Measurements from ENCODE around the gene KRT5.

Gene KRT5

DNA sequence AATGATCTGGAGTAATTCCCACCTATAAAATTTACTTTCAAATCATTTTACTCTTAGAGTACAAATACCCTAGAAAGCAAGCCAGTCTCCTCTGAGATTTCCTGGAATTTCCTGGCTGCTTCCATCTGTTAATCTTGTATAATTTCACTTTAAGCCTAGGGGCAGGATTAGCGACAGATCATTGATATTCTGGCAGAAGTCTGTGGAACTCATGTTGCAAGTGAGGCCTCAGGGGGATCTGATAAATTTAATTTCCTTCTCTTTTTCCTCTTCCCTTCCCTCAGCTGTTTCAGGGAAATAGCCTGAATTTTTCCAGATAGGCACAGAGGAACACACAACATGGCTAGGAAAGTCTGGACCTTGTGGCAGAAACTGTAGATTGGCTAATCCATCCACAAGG, 21.2 kb downstream of the KRT5 start:
- TF ChIP-seq, protein P1, sequence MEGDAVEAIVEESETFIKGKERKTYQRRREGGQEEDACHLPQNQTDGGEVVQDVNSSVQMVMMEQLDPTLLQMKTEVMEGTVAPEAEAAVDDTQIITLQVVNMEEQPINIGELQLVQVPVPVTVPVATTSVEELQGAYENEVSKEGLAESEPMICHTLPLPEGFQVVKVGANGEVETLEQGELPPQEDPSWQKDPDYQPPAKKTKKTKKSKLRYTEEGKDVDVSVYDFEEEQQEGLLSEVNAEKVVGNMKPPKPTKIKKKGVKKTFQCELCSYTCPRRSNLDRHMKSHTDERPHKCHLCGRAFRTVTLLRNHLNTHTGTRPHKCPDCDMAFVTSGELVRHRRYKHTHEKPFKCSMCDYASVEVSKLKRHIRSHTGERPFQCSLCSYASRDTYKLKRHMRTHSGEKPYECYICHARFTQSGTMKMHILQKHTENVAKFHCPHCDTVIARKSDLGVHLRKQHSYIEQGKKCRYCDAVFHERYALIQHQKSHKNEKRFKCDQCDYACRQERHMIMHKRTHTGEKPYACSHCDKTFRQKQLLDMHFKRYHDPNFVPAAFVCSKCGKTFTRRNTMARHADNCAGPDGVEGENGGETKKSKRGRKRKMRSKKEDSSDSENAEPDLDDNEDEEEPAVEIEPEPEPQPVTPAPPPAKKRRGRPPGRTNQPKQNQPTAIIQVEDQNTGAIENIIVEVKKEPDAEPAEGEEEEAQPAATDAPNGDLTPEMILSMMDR (IDR thresholded peaks at IDR 0.05; ENCODE audit: control extremely low read depth, extremely low read depth, low read depth, missing control alignments): no peak
- ChIA-PET CTCF (no interaction called here), POLR2A (no interaction called here)
- DNase-seq (ENCODE audit: extremely low spot score): no peak

DNA sequence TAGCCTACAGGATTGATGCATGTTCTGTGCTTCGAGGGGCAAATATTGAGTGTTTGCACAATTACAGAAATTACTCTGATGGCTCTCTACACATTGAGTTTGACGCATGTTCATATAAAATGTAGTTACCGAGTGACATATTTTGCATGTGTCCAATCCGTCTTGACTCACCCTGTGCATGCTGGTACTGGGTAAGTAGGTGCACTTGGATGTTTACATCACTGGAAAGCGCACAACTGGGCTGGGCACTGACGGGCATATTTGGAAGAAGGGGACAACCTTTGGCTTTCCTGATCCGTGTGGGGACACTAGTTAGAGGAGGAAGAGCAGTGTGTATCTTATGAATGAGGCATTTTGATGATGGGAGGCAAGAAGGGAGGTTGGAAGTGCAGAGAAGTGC, 22.2 kb downstream of the KRT5 start:
- TF ChIP-seq, protein P1 (IDR thresholded peaks at IDR 0.05; ENCODE audit: control extremely low read depth, extremely low read depth, low read depth, missing control alignments): no peak
- ChIA-PET POLR2A (no interaction called here), CTCF (no interaction called here)
- DNase-seq (ENCODE audit: extremely low spot score): no peak

DNA sequence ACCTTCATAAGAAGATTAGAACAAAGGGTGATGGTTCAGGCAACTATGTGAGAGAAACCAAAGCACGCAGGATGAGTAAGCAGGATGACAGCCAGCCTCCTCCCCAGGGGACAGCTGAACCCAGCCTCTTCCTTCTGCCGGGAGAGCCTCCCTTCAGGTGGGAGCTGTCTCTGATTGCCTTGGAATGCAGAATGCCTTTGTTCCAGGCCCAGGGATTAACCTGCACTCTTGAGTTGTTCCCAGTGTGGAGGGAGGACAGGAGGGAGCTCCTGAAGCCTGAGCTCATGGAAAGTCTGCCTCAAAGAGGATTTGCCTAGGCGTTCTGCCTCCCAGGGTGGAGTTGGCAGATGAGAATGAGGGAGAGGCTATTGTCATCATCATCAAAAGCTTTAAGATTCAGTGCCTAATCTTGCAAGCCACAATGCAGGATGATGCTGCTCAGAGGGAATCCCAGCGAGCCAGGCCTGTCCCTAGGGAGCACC, 23.6 kb downstream of the KRT5 start:
- CTCF ChIA-PET: no interaction called here
- TF ChIP-seq, protein P1 (IDR thresholded peaks at IDR 0.05; ENCODE audit: control extremely low read depth, extremely low read depth, low read depth, missing control alignments): no peak
- DNase-seq (ENCODE audit: extremely low spot score): no peak
- POLR2A ChIA-PET: no interaction called here

DNA sequence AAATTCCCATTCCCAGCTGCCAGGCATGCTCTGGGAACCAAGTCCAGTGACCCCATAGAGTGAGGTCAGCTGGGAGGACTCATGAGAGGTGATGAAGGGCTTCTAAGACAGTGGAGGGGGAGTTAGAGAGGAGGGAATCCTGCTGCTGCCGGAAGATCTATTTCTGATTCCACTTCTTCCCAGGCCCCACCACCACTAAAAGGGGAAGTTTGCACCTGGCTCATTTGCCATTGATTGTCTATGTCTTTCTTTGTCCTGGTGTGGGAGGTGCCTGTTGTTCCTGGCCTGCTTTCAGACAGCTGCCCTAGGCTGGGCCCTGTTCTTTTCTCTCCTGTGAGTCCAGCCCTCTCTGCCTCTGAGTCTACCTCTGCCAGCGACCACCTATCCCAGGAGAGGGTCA, 24.1 kb downstream of the KRT5 start:
- ChIA-PET CTCF (no interaction called here), POLR2A (no interaction called here)
- no peak for DNase-seq (ENCODE audit: extremely low spot score)
- TF ChIP-seq, protein P1 (IDR thresholded peaks at IDR 0.05; ENCODE audit: control extremely low read depth, extremely low read depth, low read depth, missing control alignments): no peak

DNA sequence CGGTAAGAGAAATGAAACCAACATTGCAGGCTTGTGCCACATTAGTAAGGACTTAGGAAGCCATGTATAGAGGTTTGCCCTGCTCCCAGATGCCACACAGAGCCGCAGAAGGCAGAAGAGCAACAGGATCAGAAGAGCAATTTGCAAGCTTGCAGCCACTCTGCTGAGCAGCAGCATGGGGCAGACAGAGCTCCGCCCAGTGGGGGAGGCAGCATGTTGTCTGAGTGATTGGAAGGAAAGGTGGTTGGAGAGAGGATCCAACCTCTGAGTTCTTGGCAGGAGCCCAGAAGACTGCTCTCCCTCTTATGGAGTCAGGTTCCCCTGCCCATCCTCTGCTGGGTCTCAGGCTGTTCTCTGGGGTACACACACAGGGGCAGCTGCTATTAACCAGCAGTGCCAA, 24.8 kb downstream of the KRT5 start:
- CTCF ChIA-PET: no interaction called here
- TF ChIP-seq, protein P1 (IDR thresholded peaks at IDR 0.05; ENCODE audit: control extremely low read depth, extremely low read depth, low read depth, missing control alignments): no peak
- POLR2A ChIA-PET: no interaction called here
- no peak for DNase-seq (ENCODE audit: extremely low spot score)

DNA sequence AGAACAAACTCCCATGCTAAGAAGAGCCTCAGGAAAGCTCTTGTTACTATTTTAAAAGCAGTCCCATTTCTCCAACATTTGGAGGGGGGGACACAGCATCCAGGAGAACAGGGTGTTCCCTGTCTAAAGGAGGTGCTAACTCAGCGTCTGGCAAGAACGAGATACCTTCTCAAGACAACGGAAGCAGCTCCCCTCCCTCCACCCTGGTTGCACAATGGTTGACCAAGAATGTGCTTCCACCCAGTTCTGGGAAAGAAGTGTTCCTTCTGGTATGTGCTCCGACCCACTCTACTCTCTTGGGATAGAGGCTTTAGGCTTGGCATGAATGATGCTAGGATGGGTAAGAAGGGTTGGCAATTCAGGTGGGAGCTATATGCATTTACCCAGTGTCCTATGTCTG, 25.7 kb downstream of the KRT5 start:
- ChIA-PET CTCF (interaction anchor here (1.4 kb wide), 1 partner anchor 19 kb away, joined by 3 read pairs; no protein-coding TSS in a partner anchor), POLR2A (no interaction called here)
- no peak for DNase-seq (ENCODE audit: extremely low spot score)
- TF ChIP-seq, protein P1 (IDR thresholded peaks at IDR 0.05; ENCODE audit: control extremely low read depth, extremely low read depth, low read depth, missing control alignments): no peak

DNA sequence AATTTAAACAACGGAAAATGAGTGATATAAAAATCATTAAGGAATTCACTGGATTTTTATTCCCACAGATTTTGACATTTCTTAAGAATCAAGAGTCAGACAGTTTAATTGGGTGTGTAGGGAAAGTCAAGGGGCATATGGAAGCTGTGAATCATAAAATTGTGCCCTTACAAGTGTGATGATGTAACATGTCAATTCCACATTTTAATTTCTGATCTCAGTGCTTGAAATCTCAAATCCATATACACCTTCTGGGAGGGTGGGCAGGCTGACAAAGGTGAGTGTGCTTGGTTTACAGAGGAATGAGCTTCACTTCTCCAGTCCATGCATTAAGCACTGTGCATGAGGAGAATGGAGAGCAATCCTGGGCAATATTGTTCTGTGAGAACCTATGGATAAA, 26.1 kb downstream of the KRT5 start:
- CTCF ChIA-PET: interaction anchor here (1.4 kb wide), 2 partner anchors 14 to 19 kb away, joined by 3 read pairs; no protein-coding TSS in a partner anchor
- POLR2A ChIA-PET: no interaction called here
- TF ChIP-seq, protein P1 (IDR thresholded peaks at IDR 0.05; ENCODE audit: control extremely low read depth, extremely low read depth, low read depth, missing control alignments): no peak
- DNase-seq (ENCODE audit: extremely low spot score): no peak
